ENCODE data around the gene DEDD. TPM values are rescaled to one million over a fixed set of nuclear protein-coding genes. Genes with fewer than 3 reads are reported as not detected.

DEDD gene
- total and polyA plus RNA-seq, 2 of the 13 experiments (the other 11 are each of a cell fraction or from before 2014, with no cell fraction given), result 12.6 to 27.8 TPM

GRCh38 chr1:161177112-161177935 lies 44.9 kb upstream of the DEDD start, which contains the start of gene B4GALT3 (continued):
- no peak; the same call in 1 of the 2 replicates for TF ChIP-seq ZBTB33 (CRISPR knock-in tag; IDR thresholded peaks at IDR 0.05)
- TF ChIP-seq PATZ1 (CRISPR knock-in tag; IDR thresholded peaks at IDR 0.05), result peak; percentile 66
- TF ChIP-seq ZSCAN30 (CRISPR knock-in tag; IDR thresholded peaks at IDR 0.05), result no peak
- TF ChIP-seq HNF1B (CRISPR knock-in tag; IDR thresholded peaks at IDR 0.05), result no peak; the same call in 1 of the 2 replicates
- TF ChIP-seq TRAFD1 (CRISPR knock-in tag; IDR thresholded peaks at IDR 0.05; ENCODE audit: borderline replicate concordance), result no peak
- peak; percentile 17 to 85; a peak in 2 of 4 replicates for TF ChIP-seq NR2F1 (CRISPR knock-in tag; IDR thresholded peaks at IDR 0.05)
- TF ChIP-seq JDP2 (CRISPR knock-in tag; IDR thresholded peaks at IDR 0.05; ENCODE audit: borderline replicate concordance), result no peak
- 0 out of 2 replicates have a peak, but pooled peaks have one; percentile 54 for TF ChIP-seq MIER3 (CRISPR knock-in tag; IDR thresholded peaks at IDR 0.05; ENCODE audit: borderline replicate concordance)
- TF ChIP-seq MAX (IDR thresholded peaks at IDR 0.05), result peak; percentile 97
- TF ChIP-seq ARNT2 (CRISPR knock-in tag; IDR thresholded peaks at IDR 0.05; ENCODE audit: low read depth), result peak; percentile 89
- no peak for TF ChIP-seq FIP1L1 (IDR thresholded peaks at IDR 0.05; ENCODE audit: borderline replicate concordance, insufficient read depth, low read depth, low read length)
- peak; percentile 35; the same call in 1 of the 2 replicates for TF ChIP-seq SIX1 (CRISPR knock-in tag; IDR thresholded peaks at IDR 0.05; ENCODE audit: borderline replicate concordance)
- no peak for TF ChIP-seq ZNF660 (CRISPR knock-in tag; IDR thresholded peaks at IDR 0.05; ENCODE audit: borderline replicate concordance, low read depth)
- peak; percentile 72 for TF ChIP-seq ZSCAN22 (CRISPR knock-in tag; IDR thresholded peaks at IDR 0.05)
- peak; percentile 81; the same call in 1 of the 2 replicates for TF ChIP-seq ZBTB26 (CRISPR knock-in tag; IDR thresholded peaks at IDR 0.05; ENCODE audit: borderline replicate concordance)
- no peak for TF ChIP-seq KDM6A (CRISPR knock-in tag; IDR thresholded peaks at IDR 0.05; ENCODE audit: low read depth)
- no peak; the same call in 1 of the 2 replicates for TF ChIP-seq HIVEP1 (CRISPR knock-in tag; IDR thresholded peaks at IDR 0.05)
- TF ChIP-seq ZNF12 (CRISPR knock-in tag; IDR thresholded peaks at IDR 0.05), result no peak; the same call in 1 of the 2 replicates
- TF ChIP-seq MEIS2 (CRISPR knock-in tag; IDR thresholded peaks at IDR 0.05), result peak; percentile 55; the same call in 1 of the 2 replicates

Data from HepG2 (cell line).